ENCODE results near the gene RGCC.
"Not testable (repeated sequence)": the region's sequence is repeated elsewhere in the genome, so short reads cannot be mapped to it uniquely, and the experiment has no call there.

Gene RGCC

GRCh38 chr13:41456768-41457588 is at the start of gene RGCC:
Gene RGCC, plus strand, starts transcription at chr13:41457550. Its CDS starts 158 bp downstream, at chr13:41457708.
- DNase-seq = no peak

- DNase-seq = no peak
Measured at GRCh38 chr13:41408121-41408520, 49.2 kb upstream of the RGCC start.

- DNase-seq = no peak
Measured at GRCh38 chr13:41408746-41409145, 48.6 kb upstream of the RGCC start.

- no peak for DNase-seq
Measured at GRCh38 chr13:41409611-41410010, 47.7 kb upstream of the RGCC start.

GRCh38 chr13:41411060-41411459 is 46.3 kb upstream of the RGCC start:
- DNase-seq = no peak

GRCh38 chr13:41411522-41411921 is 45.8 kb upstream of the RGCC start:
- no peak for DNase-seq

GRCh38 chr13:41413872-41414271 is 43.5 kb upstream of the RGCC start:
- DNase-seq = no peak

GRCh38 chr13:41416276-41416675 is 41.1 kb upstream of the RGCC start:
- no peak for DNase-seq

- DNase-seq = no peak
Measured at GRCh38 chr13:41418027-41418426, 39.3 kb upstream of the RGCC start.

- DNase-seq = no peak
Measured at GRCh38 chr13:41418731-41419130, 38.6 kb upstream of the RGCC start.

- DNase-seq = no peak
Measured at GRCh38 chr13:41419206-41419605, 38.1 kb upstream of the RGCC start.

GRCh38 chr13:41420146-41420545 is 37.2 kb upstream of the RGCC start:
- DNase-seq = no peak

GRCh38 chr13:41421330-41421729 is 36.0 kb upstream of the RGCC start:
- not testable (repeated sequence) for DNase-seq

GRCh38 chr13:41421983-41422382 is 35.4 kb upstream of the RGCC start:
- DNase-seq = not testable (repeated sequence)

- not testable (repeated sequence) for DNase-seq
Measured at GRCh38 chr13:41423259-41423658, 34.1 kb upstream of the RGCC start.

GRCh38 chr13:41424675-41425074 is 32.7 kb upstream of the RGCC start:
- not testable (repeated sequence) for DNase-seq

GRCh38 chr13:41426047-41426446 is 31.3 kb upstream of the RGCC start:
- no peak for DNase-seq

GRCh38 chr13:41427666-41428065 is 29.7 kb upstream of the RGCC start:
- no peak for DNase-seq

GRCh38 chr13:41428155-41428554 is 29.2 kb upstream of the RGCC start:
- no peak for DNase-seq

GRCh38 chr13:41434030-41434429 is 23.3 kb upstream of the RGCC start:
- DNase-seq = not testable (repeated sequence)

GRCh38 chr13:41434831-41435520 is 22.4 kb upstream of the RGCC start:
- no peak for DNase-seq

GRCh38 chr13:41443969-41444368 is 13.4 kb upstream of the RGCC start:
- DNase-seq = no peak

- no peak for DNase-seq
Measured at GRCh38 chr13:41452462-41452861, 4.9 kb upstream of the RGCC start.

GRCh38 chr13:41453620-41454019 is 3.7 kb upstream of the RGCC start:
- no peak for DNase-seq
